ENCODE results near the gene ZDHHC7. TPM values are rescaled to one million over a fixed set of nuclear protein-coding genes. Genes with fewer than 3 reads are reported as not detected.

ZDHHC7 gene
- total and polyA plus RNA-seq, 2 of the 8 experiments (the other 6 are each of a cell fraction or from before 2014, with no cell fraction given): 40.5 to 56.3 TPM

- Histone ChIP-seq H4K8ac (ENCODE audit: extremely low read depth, insufficient read depth, low read length) (no peak overlapping the region), H2BK20ac (ENCODE audit: low read length) (no peak overlapping the region), H3K23ac (ENCODE audit: insufficient read length) (no peak overlapping the region), H3K79me2 (ENCODE audit: control insufficient read depth in 1 of 2, insufficient read depth in 2 of 2, low read length in 2 of 2) (no peaks in the 10 kb centered on the region), H2BK120ac (replicated peaks; ENCODE audit: low read depth, low read length) (no peak overlapping the region), H3K4me3 (ENCODE audit: extremely low read depth in 1 of 4, insufficient read depth in 2 of 4, low read depth in 3 of 4, low read length in 4 of 4) (no peak overlapping the region), H2BK12ac (ENCODE audit: low read depth, low read length) (no peak overlapping the region), H3K79me1 (ENCODE audit: low read depth, low read length) (no peaks in the 10 kb centered on the region), H3K9ac (replicated peaks in 1 of 4; ENCODE audit: extremely low read depth in 1 of 4, low read depth in 3 of 4, low read length in 3 of 4) (no peak overlapping the region), H4K91ac (replicated peaks; ENCODE audit: insufficient read length, low read length) (no peak overlapping the region), H3K4ac (replicated peaks; ENCODE audit: insufficient read length, low read depth, low read length) (no peak overlapping the region), H3K27me3 (replicated peaks in 1 of 4; ENCODE audit: control insufficient read depth in 3 of 4, extremely low read depth in 1 of 4, insufficient read depth in 3 of 4, low read length in 3 of 4) (no peaks in the 10 kb centered on the region), H3K18ac (ENCODE audit: extremely low read depth, low read length) (no peak overlapping the region), H4K20me1 (replicated peaks in 1 of 2; ENCODE audit: control insufficient read depth in 1 of 2, insufficient read depth in 2 of 2, low read length in 2 of 2) (peaks cover 1 to 2% of the 10 kb centered on the region in 2 experiments), H2BK15ac (ENCODE audit: low read length) (no peak overlapping the region; the same call in 1 of the 2 replicates), H3K36me3 (ENCODE audit: control insufficient read depth in 2 of 4, insufficient read depth in 4 of 4, low read length in 3 of 4) (no peaks in the 10 kb centered on the region), H3K4me2 (ENCODE audit: insufficient read depth in 1 of 2, low read depth in 2 of 2, low read length in 2 of 2) (no peak overlapping the region), H2AK5ac (ENCODE audit: low read depth, low read length) (no peak overlapping the region), H3K14ac (ENCODE audit: insufficient read length) (no peak overlapping the region), H3K56ac (replicated peaks; ENCODE audit: insufficient read length, low read depth, low read length) (no peak overlapping the region), H2AFZ (ENCODE audit: low read length) (no peak overlapping the region), H2BK5ac (ENCODE audit: low read depth, low read length) (no peak overlapping the region), H3K9me3 (ENCODE audit: insufficient read depth in 2 of 2, low read depth in 1 of 2, low read length in 1 of 2) (no peaks in the 10 kb centered on the region), H3K27ac (ENCODE audit: low read depth, low read length) (no peak overlapping the region), H3K4me1 (replicated peaks in 1 of 4; ENCODE audit: control insufficient read depth in 3 of 4, insufficient read depth in 4 of 4, low read length in 3 of 4) (0 out of 7 replicates have a peak, but pooled peaks cover 0 to 2% (median 0%) of the 10 kb centered on the region in 4 experiments), H3K23me2 (ENCODE audit: low read depth, low read length) (no peaks in the 10 kb centered on the region), H4K5ac (ENCODE audit: insufficient read length, low read depth, low read length) (no peak overlapping the region)
- DNase-seq (ENCODE audit: low read depth in 1 of 2, low spot score in 2 of 2): no peak
- 94% methylated on average over 23 of the region's 23 CpGs; no CpG with 5 or more reads in 1 of the 2 experiments for WGBS, 2 experiments (ENCODE audit: extremely low coverage in 1 of 2, insufficient coverage in 1 of 2, insufficient read length in 1 of 2, insufficient replicate concordance in 2 of 2, low coverage in 1 of 2, low lambda C conversion rate in 2 of 2, missing lambda C conversion rate in 1 of 2)
- no peak for FAIRE-seq
- ChIA-PET POLR2A (ENCODE audit: partially characterized antibody) (interaction anchor here (1.5 kb wide), 1 partner anchor 11 kb away, joined by 5 read pairs; no protein-coding TSS in a partner anchor), CTCF (ENCODE audit: partially characterized antibody) (interaction anchor here (1.0 to 3.3 kb wide), 5 partner anchors 12 to 69 kb away, joined by 3 to 36 read pairs (median 3); no protein-coding TSS in a partner anchor)
- no peak for TF ChIP-seq USF2 (IDR thresholded peaks at IDR 0.05; ENCODE audit: low read length)
- no peak for TF ChIP-seq YY1 (IDR thresholded peaks at IDR 0.05; ENCODE audit: low read depth, low read length)
- no peak for TF ChIP-seq POLR2A (IDR thresholded peaks at IDR 0.05; ENCODE audit: control extremely low read depth in 1 of 2, low read depth in 2 of 2, low read length in 2 of 2)
- TF ChIP-seq CTBP2 (IDR thresholded peaks at IDR 0.05; ENCODE audit: borderline replicate concordance, insufficient read depth, insufficient read length, low read length): no peak
- TF ChIP-seq HDAC6 (IDR thresholded peaks at IDR 0.05; ENCODE audit: low read depth, low read length): no peak
- TF ChIP-seq KDM4A (IDR thresholded peaks at IDR 0.05; ENCODE audit: low read depth, low read length, severe bottlenecking): no peak
- TF ChIP-seq BACH1 (IDR thresholded peaks at IDR 0.05; ENCODE audit: low read length): no peak
- no peak for TF ChIP-seq ATF2 (IDR thresholded peaks at IDR 0.05; ENCODE audit: low read length)
- no peak for TF ChIP-seq SP1 (IDR thresholded peaks at IDR 0.05; ENCODE audit: low read depth, low read length)
- TF ChIP-seq TBP (IDR thresholded peaks at IDR 0.05; ENCODE audit: low read depth, low read length): no peak
Observed at GRCh38 chr16:85045641-85046471, 34.5 kb upstream of the ZDHHC7 start.

Measured in H1 (cell line).